PFSK-1 (cell line): ENCODE measurements around the gene SLC4A11.

Experiments used
- FOXP2 ChIP-seq: optimal IDR thresholded peaks from 2 replicates; pipeline ENCODE3; 2011; ENCODE audit warnings: borderline replicate concordance, control low read depth, inconsistent platforms; ENCODE audit not compliant: insufficient read depth; ENCODE audit errors: extremely low read length, extremely low read depth
- POLR2AphosphoS5 ChIP-seq: IDR thresholded peaks from 2 replicates; pipeline ENCODE4 v1.6.1; 2012; ENCODE audit warnings: low read depth, mild to moderate bottlenecking, control low read depth, low read length, moderate library complexity
- REST ChIP-seq, 2 experiments: IDR thresholded peaks; 2 replicates each; pipeline versions ENCODE4 v1.6.1 to v1.8.0; 2011 to 2012; ENCODE audit warnings: low read depth in 2 of 2, low read length in 2 of 2, control low read depth in 1 of 2, inconsistent platforms in 1 of 2, mild to moderate bottlenecking in 1 of 2, moderate library complexity in 1 of 2; ENCODE audit not compliant: insufficient read depth in 1 of 2
- SIN3A ChIP-seq: IDR thresholded peaks from 2 replicates; pipeline ENCODE4 v1.6.1; 2012; ENCODE audit warnings: mild to moderate bottlenecking, low read length, moderate library complexity, borderline replicate concordance; ENCODE audit not compliant: insufficient read depth
- TAF1 ChIP-seq: IDR thresholded peaks from 2 replicates; pipeline ENCODE4 v1.6.1; 2012; ENCODE audit warnings: low read length, control low read depth, borderline replicate concordance; ENCODE audit not compliant: insufficient read depth

Gene SLC4A11

GRCh38 chr20:3228750-3229032, 10.3 kb downstream of the SLC4A11 start:
- no peak for TF ChIP-seq FOXP2
- no peak for TF ChIP-seq REST (IDR thresholded peaks at IDR 0.05; ENCODE audit: insufficient read depth in 1 of 2, low read depth in 2 of 2, low read length in 2 of 2)
- no peak for TF ChIP-seq POLR2AphosphoS5
- no peak for TF ChIP-seq TAF1
- no peak for TF ChIP-seq SIN3A

GRCh38 chr20:3227936-3228749, 10.8 kb downstream of the SLC4A11 start:
- no peak for TF ChIP-seq POLR2AphosphoS5
- TF ChIP-seq SIN3A = no peak
- TF ChIP-seq FOXP2 = no peak
- TF ChIP-seq REST (IDR thresholded peaks at IDR 0.05; ENCODE audit: insufficient read depth in 1 of 2, low read depth in 2 of 2, low read length in 2 of 2) = no peak

GRCh38 chr20:3227506-3227905, 11.5 kb downstream of the SLC4A11 start:
- no peak for TF ChIP-seq POLR2AphosphoS5
- no peak for TF ChIP-seq FOXP2
- TF ChIP-seq TAF1 = no peak
- no peak for TF ChIP-seq SIN3A
- no peak for TF ChIP-seq REST (IDR thresholded peaks at IDR 0.05; ENCODE audit: insufficient read depth in 1 of 2, low read depth in 2 of 2, low read length in 2 of 2)

GRCh38 chr20:3226864-3227263, 12.1 kb downstream of the SLC4A11 start:
- TF ChIP-seq POLR2AphosphoS5 (no peak), REST (IDR thresholded peaks at IDR 0.05; ENCODE audit: insufficient read depth in 1 of 2, low read depth in 2 of 2, low read length in 2 of 2) (no peak), TAF1 (no peak), SIN3A (no peak), FOXP2 (no peak)
